MCF 10A (cell line): ENCODE data around the gene ERVK3-1. TPM values are rescaled to one million over a fixed set of nuclear protein-coding genes. Genes with fewer than 3 reads are reported as not detected.
A peak's percentile ranks its signal among the peaks of the same experiment; 100 is the strongest.

ENCODE experiments used
- BruUV-seq: library from RNA; stranded (reverse); fragments of 400-500 nt; replicated peaks from 2 replicates; lab custom pipeline; 2021; lab: Mats Ljungman, UMichigan
- CTCF ChIA-PET: fragments of 300-600 bp; sonication (Branson Sonifier 250); formaldehyde crosslinking; extraction: SDS; loops from one replicate; lab custom pipeline; 2021; ENCODE audit warnings: antibody characterized with exemption, inconsistent platforms; lab: Yijun Ruan, JAX
- POLR2A ChIA-PET: fragments of 300-600, 350-650 bp; sonication (Branson Sonifier 250); formaldehyde crosslinking; extraction: SDS; loops from one replicate; lab custom pipeline; 2020; ENCODE audit warnings: antibody characterized with exemption, inconsistent platforms; lab: Yijun Ruan, JAX
- DNase-seq: peaks from one replicate; pipeline ENCODE4 v3.0.0-alpha.2; 2018; ENCODE audit not compliant: unreplicated experiment
- H3K27ac Mint-ChIP-seq: one replicate; pipeline ENCODE4 v1.8.0; 2022; ENCODE audit warnings: mild to moderate bottlenecking, low read depth, mixed read lengths; ENCODE audit not compliant: unreplicated experiment
- H3K27me3 Mint-ChIP-seq: one replicate; pipeline ENCODE4 v1.8.0; 2022; ENCODE audit warnings: mixed read lengths; ENCODE audit not compliant: insufficient read depth, unreplicated experiment
- H3K36me3 Mint-ChIP-seq: one replicate; pipeline ENCODE4 v1.8.0; 2022; ENCODE audit warnings: mild to moderate bottlenecking, moderate library complexity, mixed read lengths; ENCODE audit not compliant: insufficient read depth, unreplicated experiment
- H3K4me1 Mint-ChIP-seq: one replicate; pipeline ENCODE4 v1.8.0; 2022; ENCODE audit warnings: mixed read lengths; ENCODE audit not compliant: insufficient read depth, unreplicated experiment
- H3K4me3 Mint-ChIP-seq: one replicate; pipeline ENCODE4 v1.8.0; 2022; ENCODE audit warnings: mild to moderate bottlenecking, moderate library complexity, mixed read lengths; ENCODE audit not compliant: unreplicated experiment
- H3K9me3 Mint-ChIP-seq: one replicate; pipeline ENCODE4 v1.8.0; 2022; ENCODE audit warnings: mixed read lengths; ENCODE audit not compliant: unreplicated experiment
- CTCF ChIP-seq: fragments of 200-600 bp; IDR thresholded peaks from one replicate; pipeline ENCODE4 v1.8.0; 2022; ENCODE audit warnings: antibody characterized with exemption, mild to moderate bottlenecking; ENCODE audit not compliant: unreplicated experiment
- intact Hi-C: fragments of 100-400 bp; cut with micrococcal nuclease; formaldehyde crosslinking; loops from 2 replicates; pipeline ENCODE4 v1.14.1; 2022
- total RNA-seq: library from RNA; stranded (reverse); gene quantifications from 2 replicates; pipeline ENCODE4 v1.2.3, GENCODE V29; 2022

ERVK3-1 gene
- total RNA-seq, 1 experiment from 2014 or later = 63.1 TPM

GRCh38 chr19:58261968-58262921, 42.9 kb upstream of the ERVK3-1 start:
- Mint-ChIP-seq H3K36me3 (peaks cover 78% of the 10 kb centered on the region), H3K4me1 (no peaks in the 10 kb centered on the region), H3K4me3 (no peak overlapping the region), H3K27me3 (no peaks in the 10 kb centered on the region), H3K9me3 (peaks cover 16% of the 10 kb centered on the region), H3K27ac (no peak overlapping the region)
- POLR2A ChIA-PET = interaction anchor here (1.0 to 1.1 kb wide), 3 partner anchors 11 to 16 kb away, joined by 3 to 5 read pairs (median 5); partner anchors contain the start of gene ZNF8
- CTCF ChIA-PET = interaction anchor here (0.7 to 1.4 kb wide), 3 partner anchors 10 to 12 kb away, joined by 3 to 4 read pairs (median 4); no protein-coding TSS in a partner anchor
- intact Hi-C loops = no loop called here
- no TSS peak for BruUV-seq
- no peak for TF ChIP-seq CTCF
- no peak for DNase-seq

DNA sequence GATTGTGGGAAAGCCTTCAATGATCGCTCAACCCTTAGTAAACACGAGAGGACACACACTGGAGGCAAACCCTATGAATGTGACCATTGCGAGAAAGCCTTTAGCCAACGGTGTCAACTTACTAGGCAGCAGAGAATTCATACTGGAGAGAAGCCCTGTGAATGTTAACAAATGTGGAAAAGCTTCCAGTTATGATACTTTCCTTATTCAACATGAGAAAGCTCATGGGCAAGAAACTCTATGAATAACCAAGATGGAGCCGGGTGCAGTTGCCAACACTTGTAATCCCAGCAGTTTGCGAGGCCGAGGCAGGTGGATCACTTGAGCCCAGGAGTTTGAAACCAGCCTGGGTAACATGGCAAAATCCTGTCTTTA, 42.3 kb upstream of the ERVK3-1 start:
- Mint-ChIP-seq H3K27ac (no peak overlapping the region), H3K36me3 (peaks cover 78% of the 10 kb centered on the region), H3K27me3 (no peaks in the 10 kb centered on the region), H3K4me3 (no peak overlapping the region), H3K4me1 (no peaks in the 10 kb centered on the region), H3K9me3 (peaks cover 10% of the 10 kb centered on the region)
- BruUV-seq = TSS peak; percentile 36
- intact Hi-C loops = no loop called here
- POLR2A ChIA-PET = interaction anchor here (1.0 to 1.1 kb wide), 2 partner anchors 12 to 15 kb away, joined by 3 to 5 read pairs; partner anchors contain the start of gene ZNF8
- no peak for DNase-seq
- CTCF ChIA-PET = interaction anchor here (0.7 to 0.9 kb wide), 2 partner anchors 9 to 13 kb away, joined by 3 to 4 read pairs; no protein-coding TSS in a partner anchor
- TF ChIP-seq CTCF = no peak

DNA sequence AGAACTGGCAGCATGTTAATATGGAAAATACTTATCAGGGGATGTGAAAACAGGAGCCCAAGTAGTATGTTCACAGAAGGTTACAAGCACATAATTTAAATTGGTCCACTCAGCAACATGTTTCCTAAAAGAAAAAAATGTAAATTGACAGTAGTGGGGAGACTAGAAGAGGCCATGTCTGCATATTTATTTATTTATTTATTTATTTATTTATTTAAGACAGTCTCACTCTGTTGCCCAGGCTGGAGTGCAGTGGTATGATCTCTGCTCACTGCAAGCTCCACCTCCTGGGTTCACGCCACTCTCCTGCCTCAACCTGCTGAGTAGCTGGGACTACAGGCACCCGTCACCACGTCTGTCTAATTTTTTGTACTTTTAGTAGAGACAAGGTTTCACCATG, 40.1 kb upstream of the ERVK3-1 start:
- H3K27me3 Mint-ChIP-seq = no peaks in the 10 kb centered on the region
- H3K4me3 Mint-ChIP-seq = no peak overlapping the region
- intact Hi-C loops = no loop called here
- no peak overlapping the region for H3K27ac Mint-ChIP-seq
- ChIA-PET CTCF (no interaction called here), POLR2A (no interaction called here)
- no peak for TF ChIP-seq CTCF
- peaks cover 66% of the 10 kb centered on the region for H3K36me3 Mint-ChIP-seq
- no peak for DNase-seq
- no peaks in the 10 kb centered on the region for H3K9me3 Mint-ChIP-seq
- H3K4me1 Mint-ChIP-seq = no peaks in the 10 kb centered on the region
- BruUV-seq = no TSS peak

- H3K27me3 Mint-ChIP-seq = no peaks in the 10 kb centered on the region
- TF ChIP-seq CTCF = no peak
- H3K9me3 Mint-ChIP-seq = no peaks in the 10 kb centered on the region
- ChIA-PET POLR2A (interaction anchor here (1.2 kb wide), 1 partner anchor 10 kb away, joined by 4 read pairs; no protein-coding TSS in a partner anchor), CTCF (interaction anchor here (0.6 to 0.9 kb wide), 2 partner anchors 22 to 39 kb away, joined by 3 read pairs; no protein-coding TSS in a partner anchor)
- no peaks in the 10 kb centered on the region for H3K4me1 Mint-ChIP-seq
- DNase-seq = no peak
- H3K36me3 Mint-ChIP-seq = peaks cover 41% of the 10 kb centered on the region
- no peak overlapping the region for H3K4me3 Mint-ChIP-seq
- no peak overlapping the region for H3K27ac Mint-ChIP-seq
- intact Hi-C loops = no loop called here
- BruUV-seq = no TSS peak
These were observed 36.8 kb upstream of the ERVK3-1 start for GRCh38 chr19:58268344-58268743.
